TTC549 (cell line): ENCODE measurements around the gene CDK9.

Source experiments
- FAIRE-seq: peaks from 2 replicates; lab custom pipeline; 2012; peaks lifted over from hg19 to GRCh38; lab: Jason Lieb, UNC

CDK9 gene

DNA sequence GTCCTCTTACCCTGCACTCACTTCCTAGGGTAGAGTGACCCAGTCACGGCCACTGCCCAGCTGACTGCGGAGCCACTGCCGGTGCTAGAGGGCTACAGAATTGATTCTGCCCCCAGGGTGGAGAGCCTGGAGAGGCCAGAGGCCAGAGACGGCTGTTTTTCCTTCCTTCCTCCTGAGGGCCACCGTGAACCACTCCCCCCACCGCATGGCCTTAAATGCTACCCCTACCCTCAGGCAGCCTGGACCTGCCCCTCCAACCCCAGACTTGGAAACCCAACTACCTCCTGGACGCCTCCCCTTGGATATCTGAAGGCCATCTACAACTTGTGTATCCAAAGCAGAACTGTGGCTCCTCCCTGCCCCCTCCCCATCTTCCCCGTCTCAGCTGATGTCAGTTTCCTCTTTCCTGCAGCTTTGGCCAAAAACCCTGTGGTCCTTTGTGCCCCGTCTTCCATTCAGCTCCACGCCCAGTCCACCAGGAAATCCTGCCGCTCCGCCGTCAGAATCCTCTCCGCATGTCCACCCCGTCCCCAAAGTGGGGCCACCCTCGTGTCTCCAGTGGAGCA is 23.6 kb upstream of the CDK9 start:
- FAIRE-seq: no peak

- FAIRE-seq: no peak
Measured at GRCh38 chr9:127763918-127764384, 21.9 kb upstream of the CDK9 start.

DNA sequence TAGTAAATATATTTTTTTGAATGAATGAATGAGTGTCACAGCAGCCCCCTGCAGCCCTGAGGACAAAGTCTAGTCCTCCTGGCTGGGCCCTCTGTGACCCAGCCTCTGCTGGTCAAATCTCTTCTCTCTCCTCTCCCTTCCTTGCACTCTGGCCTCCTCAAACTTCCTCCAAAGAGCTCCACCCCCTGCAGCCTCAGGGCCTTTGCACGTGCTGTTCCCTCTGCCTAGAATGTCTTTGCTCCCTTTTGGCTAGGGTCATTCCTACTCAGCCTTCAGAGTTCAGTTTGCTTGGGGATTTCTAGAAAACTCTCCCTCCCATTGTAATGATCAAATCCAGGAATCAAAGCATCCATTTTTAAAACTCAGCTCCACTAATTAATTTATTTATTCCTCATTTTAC is 20.4 kb upstream of the CDK9 start:
- no peak for FAIRE-seq

- no peak for FAIRE-seq
Measured at GRCh38 chr9:127767410-127767809, 18.4 kb upstream of the CDK9 start.

- no peak for FAIRE-seq
Measured at GRCh38 chr9:127767909-127768331, 17.9 kb upstream of the CDK9 start.

GRCh38 chr9:127768698-127769097 is 17.1 kb upstream of the CDK9 start:
- no peak for FAIRE-seq

DNA sequence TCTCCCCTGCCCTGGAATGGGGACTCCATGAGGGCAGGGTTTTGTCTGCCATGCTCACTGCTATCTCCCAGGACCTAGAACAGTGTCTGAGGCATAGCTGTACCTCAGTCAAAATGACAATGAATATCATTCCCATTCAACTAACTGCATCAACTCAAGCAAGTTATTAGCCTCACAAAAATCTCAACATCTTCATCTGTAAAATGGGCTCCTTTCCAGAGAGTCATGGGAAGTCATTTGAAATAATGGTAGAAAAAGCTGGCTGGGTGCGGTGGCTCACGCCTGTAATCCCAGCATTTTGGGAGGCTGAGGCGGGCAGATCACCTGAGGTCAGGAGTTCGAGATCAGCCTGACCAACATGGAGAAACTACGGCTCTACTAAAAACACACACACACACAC is 16.7 kb upstream of the CDK9 start:
- no peak for FAIRE-seq

GRCh38 chr9:127769929-127770582 is 15.8 kb upstream of the CDK9 start:
- FAIRE-seq: no peak

GRCh38 chr9:127770583-127770904 is 15.3 kb upstream of the CDK9 start:
- no peak for FAIRE-seq

DNA sequence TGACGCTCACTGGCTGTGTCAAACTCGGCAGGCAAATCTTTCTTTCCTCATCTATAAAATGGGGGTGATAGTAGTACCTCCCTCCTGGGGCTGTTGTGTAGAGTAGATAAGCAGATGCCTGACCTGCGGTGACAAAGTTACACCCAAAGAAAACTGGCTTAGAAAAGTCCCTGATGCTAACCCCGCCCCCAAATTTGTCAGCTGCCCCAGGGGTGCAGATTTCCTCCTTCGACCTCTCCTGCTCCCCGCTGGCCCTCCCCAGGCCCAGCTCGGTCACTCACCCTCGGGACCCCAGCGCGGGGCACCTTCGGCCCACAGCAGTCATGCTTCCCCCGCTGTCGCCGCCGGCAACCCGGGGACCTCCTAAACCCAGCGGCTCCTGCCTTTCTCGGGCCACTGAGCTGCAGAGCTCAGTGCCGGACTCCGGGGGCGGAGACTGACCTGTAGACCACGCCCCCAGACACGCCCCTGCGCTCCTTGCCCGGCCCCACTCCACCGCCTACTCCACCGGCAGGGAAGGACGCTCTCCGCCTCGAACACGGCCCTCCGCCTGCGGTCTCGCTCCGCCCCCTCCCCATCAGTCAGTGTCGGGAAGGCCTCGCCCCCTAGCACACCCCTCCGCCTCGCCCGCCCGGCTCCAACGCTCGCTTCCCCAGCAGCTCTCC is 14.8 kb upstream of the CDK9 start:
- peak; percentile 63 for FAIRE-seq

- no peak for FAIRE-seq
Measured at GRCh38 chr9:127771570-127772189, 14.2 kb upstream of the CDK9 start.

- no peak for FAIRE-seq
Measured at GRCh38 chr9:127772603-127773002, 13.2 kb upstream of the CDK9 start.

DNA sequence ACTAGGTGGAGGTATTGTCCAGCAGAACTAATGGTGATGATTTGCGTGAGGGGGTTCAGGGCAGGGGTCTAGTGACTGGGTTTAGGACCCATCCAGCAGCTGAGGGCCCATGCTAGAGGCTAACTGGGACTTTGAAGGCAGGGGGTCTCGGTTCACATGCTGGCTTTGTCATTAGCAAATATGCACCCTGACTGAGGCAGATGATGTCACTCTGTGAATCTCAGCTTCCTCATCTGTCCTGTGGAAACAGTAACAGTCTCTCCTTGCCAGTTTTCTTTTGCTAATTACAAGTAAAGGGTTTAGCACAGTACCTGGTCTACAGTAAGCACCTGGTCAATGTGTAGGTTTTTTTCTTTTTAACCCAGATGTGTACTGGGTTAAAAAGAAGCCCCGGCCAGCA is 12.6 kb upstream of the CDK9 start:
- FAIRE-seq: no peak

DNA sequence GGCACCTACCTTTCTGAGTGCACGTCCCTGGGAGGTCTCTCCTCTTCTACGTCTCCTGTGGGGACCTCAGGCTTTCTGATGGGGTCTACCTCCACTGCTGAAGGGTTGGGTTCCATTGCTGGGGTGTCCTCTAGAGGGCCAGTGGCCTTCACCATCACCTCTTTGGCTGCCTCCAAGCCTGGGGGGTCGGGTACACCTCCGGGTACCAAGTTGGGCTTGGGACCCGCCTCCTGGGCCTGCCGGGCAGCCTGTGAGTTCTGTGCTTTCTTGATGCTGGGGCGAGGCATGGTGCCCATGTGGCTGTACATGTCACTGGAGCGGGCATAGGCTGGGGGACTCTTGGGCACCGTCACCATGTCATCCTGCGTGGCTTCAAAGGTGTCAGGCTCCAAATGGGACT is 11.9 kb upstream of the CDK9 start:
- no peak for FAIRE-seq

DNA sequence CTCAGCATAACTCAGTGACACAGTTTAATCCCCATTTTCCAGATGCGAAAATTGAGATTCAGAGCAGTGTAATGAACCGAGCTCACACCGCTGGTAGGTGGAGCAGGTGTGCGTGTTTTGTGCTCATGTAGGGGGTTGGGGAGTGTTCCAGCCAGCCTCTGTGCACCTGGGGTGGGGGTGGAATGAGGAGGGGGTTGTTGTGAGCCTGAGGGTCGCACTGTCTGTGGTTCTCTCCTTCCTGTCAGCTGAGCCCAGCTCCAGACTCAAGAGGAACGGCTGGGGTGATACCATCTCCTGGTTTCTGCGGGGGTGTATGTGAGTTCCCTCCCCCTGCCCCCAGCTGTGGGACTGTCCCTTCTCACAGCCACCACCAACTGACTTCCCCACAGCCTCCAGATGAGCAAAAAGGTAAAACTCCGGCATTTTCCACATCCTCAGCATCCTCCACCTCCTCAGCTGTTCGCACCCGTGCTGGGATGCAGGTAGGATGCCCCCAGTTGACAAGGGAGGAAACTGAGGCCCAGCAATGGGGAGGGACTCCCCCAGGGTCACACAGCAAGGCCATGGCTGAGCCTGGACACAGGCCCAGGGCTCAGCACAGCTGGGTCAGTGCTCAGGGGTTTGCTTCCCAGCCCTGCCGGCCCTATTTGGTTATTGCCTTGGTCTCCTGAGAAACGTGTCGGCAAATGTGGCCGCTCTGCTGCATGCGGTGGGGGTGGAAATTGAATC is 9.5 kb upstream of the CDK9 start:
- FAIRE-seq: no peak

GRCh38 chr9:127776924-127777289 is 8.9 kb upstream of the CDK9 start:
- no peak for FAIRE-seq

- FAIRE-seq: no peak
Measured at GRCh38 chr9:127777368-127777980, 8.4 kb upstream of the CDK9 start.

DNA sequence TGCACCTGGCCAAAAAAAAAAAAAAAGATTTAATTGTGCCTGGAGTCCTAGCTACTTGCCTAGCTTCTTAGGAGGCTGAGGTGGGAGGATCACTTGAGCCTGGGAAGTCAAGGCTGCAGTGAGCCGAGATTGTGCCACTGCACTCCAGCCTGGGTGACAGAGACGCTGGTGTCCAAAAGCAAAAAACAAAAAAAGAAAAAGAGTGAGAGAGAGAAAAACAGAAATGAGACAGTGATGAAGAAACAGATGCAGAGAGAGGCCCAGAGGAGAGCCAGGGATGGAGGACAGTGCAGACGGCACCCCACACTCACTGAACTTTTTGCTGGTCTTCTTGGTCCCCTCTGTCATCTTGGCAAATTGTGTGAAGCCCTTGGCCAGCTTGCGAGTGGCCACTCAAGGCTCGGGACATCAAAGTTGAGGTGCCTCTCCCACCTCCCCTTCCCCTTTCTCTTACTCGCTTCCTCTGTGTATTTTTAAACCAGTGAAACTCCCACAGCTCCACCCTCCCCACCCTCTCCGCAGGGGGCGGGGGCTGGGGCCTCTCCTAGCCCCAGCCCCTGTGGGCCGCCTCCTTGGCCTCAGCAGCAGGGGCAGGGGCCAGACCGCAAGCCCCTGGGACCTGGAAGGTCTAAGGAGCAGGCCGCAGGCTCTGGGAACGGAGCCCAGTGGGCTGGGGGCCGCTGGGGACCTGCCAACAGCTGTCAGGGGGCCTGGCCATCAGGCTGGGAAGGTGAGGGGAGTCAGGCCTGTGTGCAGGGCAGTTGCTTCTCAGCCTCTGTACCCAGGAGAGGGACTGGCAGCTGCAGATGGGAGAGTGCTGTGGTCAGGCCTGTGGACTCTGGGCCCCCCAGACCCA is 7.3 kb upstream of the CDK9 start, which contains the start of gene SH2D3C:
TSS of gene SH2D3C (minus strand) at position 387 of the 856 bp plus-strand sequence. CDS start at position 348, 39 bp downstream.
- no peak for FAIRE-seq

DNA sequence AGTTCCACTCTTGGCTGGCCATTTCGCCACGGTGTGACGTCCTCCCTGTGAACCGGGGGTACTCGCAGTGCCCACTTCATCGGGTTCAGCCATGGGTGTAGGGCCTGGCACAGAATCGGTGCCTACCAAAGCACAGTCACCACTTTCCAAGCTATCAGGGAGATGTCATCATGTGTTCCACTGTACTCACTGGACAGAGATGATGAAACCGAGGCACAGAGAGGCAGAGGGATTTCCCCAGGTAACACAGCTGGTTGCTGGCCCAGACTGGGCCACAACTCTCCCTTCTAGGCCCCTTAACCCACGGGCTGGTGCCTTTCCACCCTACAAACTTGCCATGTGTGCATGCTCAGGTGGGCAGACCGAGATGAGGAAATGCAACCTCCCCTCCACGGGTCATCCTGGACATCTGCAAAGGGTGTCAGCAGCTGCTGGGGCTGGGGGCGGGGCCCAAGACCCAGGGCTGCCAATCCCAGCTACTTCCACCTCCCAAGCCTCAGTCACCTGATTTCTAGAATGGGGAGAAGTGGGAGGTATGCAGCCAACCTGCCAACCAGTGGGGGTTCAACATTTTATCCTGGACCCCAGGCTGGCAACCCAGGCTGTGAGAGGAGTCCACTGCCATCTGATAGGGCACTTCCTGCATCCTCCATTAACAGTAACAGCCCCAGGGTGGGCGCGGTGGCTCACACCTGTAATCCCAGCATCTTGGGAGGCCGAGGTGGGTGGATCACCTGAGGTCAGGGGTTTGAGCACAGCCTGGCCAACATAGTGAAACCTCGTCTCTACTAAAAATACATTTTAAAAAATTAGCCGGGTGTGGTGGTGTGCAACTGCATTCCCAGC is 6.5 kb upstream of the CDK9 start:
- FAIRE-seq: no peak

- no peak for FAIRE-seq
Measured at GRCh38 chr9:127780126-127780885, 5.5 kb upstream of the CDK9 start.
